ENCODE measurements around the gene EGFL6. TPM values are rescaled to one million over a fixed set of nuclear protein-coding genes. Genes with fewer than 3 reads are reported as not detected.
"Not testable (repeated sequence)": the region's sequence is repeated elsewhere in the genome, so short reads cannot be mapped to it uniquely, and the experiment has no call there.

The EGFL6 gene
- total RNA-seq, 1 experiment from 2014 or later = not detected

DNA sequence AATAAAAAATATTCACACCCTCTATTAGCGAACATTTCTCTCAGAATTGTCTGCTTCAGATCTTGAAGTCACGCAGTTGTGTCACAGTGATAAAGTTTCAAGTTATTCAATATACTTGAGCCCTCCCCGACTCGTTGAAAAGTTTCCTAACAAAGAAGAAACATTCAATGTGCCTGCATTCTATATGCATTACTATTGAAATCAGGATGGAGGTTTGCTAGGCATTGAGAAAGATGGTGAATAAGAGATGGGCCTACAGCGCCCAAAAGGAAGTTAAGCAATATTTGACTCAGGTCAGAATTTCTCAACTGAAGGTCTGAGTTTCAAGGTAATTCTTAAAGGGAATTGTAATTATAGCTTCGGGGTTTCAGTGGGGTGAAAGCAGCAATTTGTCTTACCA lies 89.7 kb downstream of the EGFL6 start:
- Histone ChIP-seq H3K9me2 (replicated peaks; ENCODE audit: insufficient read depth, low read length) (no peaks in the 10 kb centered on the region), H3K79me2 (ENCODE audit: low read length) (peaks cover 15% of the 10 kb centered on the region), H3K4me1 (ENCODE audit: low read length) (peaks cover 25% of the 10 kb centered on the region), H2AFZ (ENCODE audit: low read length) (peak overlapping the region; percentile 66), H3K4me3 (ENCODE audit: low read length) (peak overlapping the region; percentile 8; the same call in 1 of the 2 replicates), H3K27me3 (ENCODE audit: low read length) (no peaks in the 10 kb centered on the region), H3K36me3 (ENCODE audit: insufficient read depth, low read length) (peaks cover 19% of the 10 kb centered on the region), H4K20me1 (ENCODE audit: insufficient read depth, low read depth, low read length) (no peaks in the 10 kb centered on the region), H3K4me2 (ENCODE audit: low read depth, low read length, poor library complexity, severe bottlenecking) (peak overlapping the region; percentile 67), H3K27ac (ENCODE audit: low read length) (peak overlapping the region; percentile 72), H3K9me3 (ENCODE audit: low read length) (no peaks in the 10 kb centered on the region), H3K9ac (ENCODE audit: low read length) (peak overlapping the region; percentile 40)
- peak; percentile 59 for DNase-seq

DNA sequence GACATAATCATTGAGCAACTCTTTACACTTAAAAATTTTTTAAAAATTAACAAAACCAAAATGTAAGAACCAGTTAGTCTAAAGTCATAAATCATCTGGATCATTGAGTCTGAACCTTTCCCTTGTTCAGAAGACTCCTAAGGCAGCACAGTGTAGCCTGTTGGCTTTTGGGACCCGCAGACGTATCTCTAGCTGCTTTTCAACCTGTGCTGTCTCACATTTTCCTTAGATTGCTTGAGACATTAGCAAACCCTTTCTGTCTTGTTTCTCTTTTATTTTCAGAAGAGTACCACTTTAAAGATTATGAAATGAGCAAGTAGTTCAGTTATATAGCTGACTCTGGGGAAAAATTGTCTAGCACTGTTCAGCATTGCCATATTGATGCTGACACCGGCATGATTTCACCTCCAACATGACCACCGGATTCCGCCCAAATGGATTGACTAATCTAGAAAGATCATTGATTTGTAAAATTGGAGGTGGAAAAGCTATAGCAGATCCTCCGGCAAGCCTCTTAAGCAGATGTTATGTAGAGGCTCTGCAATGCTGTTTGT lies 92.4 kb downstream of the EGFL6 start:
- Histone ChIP-seq H2AFZ (ENCODE audit: low read length) (no peak overlapping the region), H3K27me3 (ENCODE audit: low read length) (no peaks in the 10 kb centered on the region), H4K20me1 (ENCODE audit: insufficient read depth, low read depth, low read length) (no peaks in the 10 kb centered on the region), H3K79me2 (ENCODE audit: low read length) (no peaks in the 10 kb centered on the region), H3K27ac (ENCODE audit: low read length) (no peak overlapping the region), H3K9me2 (replicated peaks; ENCODE audit: insufficient read depth, low read length) (no peaks in the 10 kb centered on the region), H3K9me3 (ENCODE audit: low read length) (no peaks in the 10 kb centered on the region), H3K9ac (ENCODE audit: low read length) (no peak overlapping the region), H3K4me2 (ENCODE audit: low read depth, low read length, poor library complexity, severe bottlenecking) (no peak overlapping the region), H3K36me3 (ENCODE audit: insufficient read depth, low read length) (peaks cover 19% of the 10 kb centered on the region), H3K4me1 (ENCODE audit: low read length) (peaks cover 17% of the 10 kb centered on the region), H3K4me3 (ENCODE audit: low read length) (no peak overlapping the region)
- no peak for DNase-seq

- Histone ChIP-seq H3K9me3 (ENCODE audit: low read length) (no peaks in the 10 kb centered on the region), H3K4me3 (ENCODE audit: low read length) (no peak overlapping the region)
Measured at GRCh38 chrX:13662355-13662791, 93.0 kb downstream of the EGFL6 start.

GRCh38 chrX:13664020-13664419 lies 94.6 kb downstream of the EGFL6 start:
- Histone ChIP-seq H2AFZ (ENCODE audit: low read length) (no peak overlapping the region), H3K4me3 (ENCODE audit: low read length) (no peak overlapping the region), H3K4me2 (ENCODE audit: low read depth, low read length, poor library complexity, severe bottlenecking) (no peak overlapping the region), H3K9me2 (replicated peaks; ENCODE audit: insufficient read depth, low read length) (no peaks in the 10 kb centered on the region), H3K4me1 (ENCODE audit: low read length) (peaks cover 35% of the 10 kb centered on the region), H3K79me2 (ENCODE audit: low read length) (no peaks in the 10 kb centered on the region), H4K20me1 (ENCODE audit: insufficient read depth, low read depth, low read length) (no peaks in the 10 kb centered on the region), H3K36me3 (ENCODE audit: insufficient read depth, low read length) (peaks cover 19% of the 10 kb centered on the region), H3K27ac (ENCODE audit: low read length) (no peak overlapping the region), H3K9me3 (ENCODE audit: low read length) (no peaks in the 10 kb centered on the region), H3K9ac (ENCODE audit: low read length) (no peak overlapping the region), H3K27me3 (ENCODE audit: low read length) (no peaks in the 10 kb centered on the region)
- DNase-seq = no peak

More at GRCh38 chrX:13662355-13662791, 93.0 kb downstream of the EGFL6 start:
- Histone ChIP-seq H3K9ac (ENCODE audit: low read length) (no peak overlapping the region), H3K27ac (ENCODE audit: low read length) (no peak overlapping the region), H3K79me2 (ENCODE audit: low read length) (no peaks in the 10 kb centered on the region), H3K36me3 (ENCODE audit: insufficient read depth, low read length) (peaks cover 19% of the 10 kb centered on the region), H2AFZ (ENCODE audit: low read length) (no peak overlapping the region), H3K9me2 (replicated peaks; ENCODE audit: insufficient read depth, low read length) (no peaks in the 10 kb centered on the region), H3K4me1 (ENCODE audit: low read length) (peaks cover 23% of the 10 kb centered on the region), H4K20me1 (ENCODE audit: insufficient read depth, low read depth, low read length) (no peaks in the 10 kb centered on the region), H3K27me3 (ENCODE audit: low read length) (no peaks in the 10 kb centered on the region), H3K4me2 (ENCODE audit: low read depth, low read length, poor library complexity, severe bottlenecking) (no peak overlapping the region)
- no peak for DNase-seq

GRCh38 chrX:13666836-13667235 lies 97.4 kb downstream of the EGFL6 start:
- H3K9me2 ChIP-seq (replicated peaks; ENCODE audit: insufficient read depth, low read length) = no peaks in the 10 kb centered on the region
- no peaks in the 10 kb centered on the region for H3K79me2 ChIP-seq (ENCODE audit: low read length)
- no peak overlapping the region for H2AFZ ChIP-seq (ENCODE audit: low read length)
- DNase-seq = peak; percentile 82
- H3K9me3 ChIP-seq (ENCODE audit: low read length) = no peaks in the 10 kb centered on the region
- H3K4me3 ChIP-seq (ENCODE audit: low read length) = peak overlapping the region; percentile 46
- H3K36me3 ChIP-seq (ENCODE audit: insufficient read depth, low read length) = peaks cover 13% of the 10 kb centered on the region; the same call in 1 of the 2 replicates
- peaks cover 55% of the 10 kb centered on the region for H3K4me1 ChIP-seq (ENCODE audit: low read length)
- H3K9ac ChIP-seq (ENCODE audit: low read length) = peak overlapping the region; percentile 63
- H3K27ac ChIP-seq (ENCODE audit: low read length) = peak overlapping the region; percentile 92
- H3K27me3 ChIP-seq (ENCODE audit: low read length) = no peaks in the 10 kb centered on the region
- H4K20me1 ChIP-seq (ENCODE audit: insufficient read depth, low read depth, low read length) = no peaks in the 10 kb centered on the region
- peak overlapping the region; percentile 79 for H3K4me2 ChIP-seq (ENCODE audit: low read depth, low read length, poor library complexity, severe bottlenecking)

DNA sequence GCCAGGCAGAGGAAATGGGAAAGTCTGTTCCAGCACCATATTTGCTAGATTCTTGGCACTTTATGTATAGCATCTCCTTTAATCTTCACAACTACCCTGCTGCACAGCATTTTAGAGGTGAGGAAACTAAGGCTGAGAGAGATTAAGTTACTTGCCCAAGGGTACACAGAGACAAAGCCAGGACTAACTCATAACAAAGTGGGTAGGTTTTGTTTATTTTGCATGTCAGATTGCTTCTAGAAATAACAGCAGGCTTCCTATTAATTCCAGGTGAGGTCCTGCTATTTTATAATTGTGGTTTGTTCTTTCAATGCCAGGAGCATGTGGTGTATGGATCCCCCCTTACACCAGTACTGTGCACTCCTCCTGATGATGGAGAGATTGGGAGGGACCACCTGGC lies 98.5 kb downstream of the EGFL6 start:
- Histone ChIP-seq H3K4me2 (ENCODE audit: low read depth, low read length, poor library complexity, severe bottlenecking) (peak overlapping the region; percentile 79), H3K79me2 (ENCODE audit: low read length) (no peaks in the 10 kb centered on the region)
- no peak for DNase-seq

DNA sequence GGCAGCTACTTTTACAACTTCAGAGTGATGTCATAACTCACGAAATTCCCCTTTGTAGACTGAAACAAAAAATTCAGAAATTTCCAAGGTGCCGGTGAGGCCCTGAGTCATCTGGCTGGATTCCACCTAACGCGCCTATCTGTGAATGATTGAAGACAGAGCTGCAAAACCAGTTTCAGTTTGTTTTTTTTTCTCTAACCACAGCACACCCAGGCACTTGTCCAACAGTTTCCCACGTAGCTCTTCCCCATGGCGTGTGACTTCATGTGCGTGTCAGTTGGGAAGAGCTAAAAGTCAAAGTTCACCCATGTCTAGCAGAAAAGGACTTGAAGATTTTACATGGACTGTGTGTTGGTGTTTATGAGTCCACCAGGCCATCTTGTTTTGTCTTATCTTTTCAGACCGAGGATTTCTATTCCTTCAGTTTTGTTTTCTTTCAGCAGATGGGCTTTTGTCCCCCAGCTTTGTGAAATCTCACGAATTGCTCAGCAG lies 99.9 kb downstream of the EGFL6 start:
- H3K9me3 ChIP-seq (ENCODE audit: low read length) = no peaks in the 10 kb centered on the region
- no peaks in the 10 kb centered on the region for H3K27me3 ChIP-seq (ENCODE audit: low read length)
- H3K79me2 ChIP-seq (ENCODE audit: low read length) = no peaks in the 10 kb centered on the region
- no peak overlapping the region for H3K9ac ChIP-seq (ENCODE audit: low read length)
- H3K4me1 ChIP-seq (ENCODE audit: low read length) = peaks cover 67% of the 10 kb centered on the region
- no peak for DNase-seq
- no peaks in the 10 kb centered on the region for H4K20me1 ChIP-seq (ENCODE audit: insufficient read depth, low read depth, low read length)
- H3K4me3 ChIP-seq (ENCODE audit: low read length) = 0 out of 2 replicates have a peak overlapping the region, but pooled peaks have one; percentile 10
- peak overlapping the region; percentile 79 for H3K4me2 ChIP-seq (ENCODE audit: low read depth, low read length, poor library complexity, severe bottlenecking)
- H3K36me3 ChIP-seq (ENCODE audit: insufficient read depth, low read length) = no peaks in the 10 kb centered on the region
- H3K27ac ChIP-seq (ENCODE audit: low read length) = peak overlapping the region; percentile 92
- H2AFZ ChIP-seq (ENCODE audit: low read length) = 0 out of 2 replicates have a peak overlapping the region, but pooled peaks have one; percentile 26
- H3K9me2 ChIP-seq (replicated peaks; ENCODE audit: insufficient read depth, low read length) = no peaks in the 10 kb centered on the region

More for the DNA sequence above, 98.5 kb downstream of the EGFL6 start:
- Histone ChIP-seq H3K36me3 (ENCODE audit: insufficient read depth, low read length) (0 out of 2 replicates have a peak, but pooled peaks cover 9% of the 10 kb centered on the region), H3K4me1 (ENCODE audit: low read length) (peaks cover 66% of the 10 kb centered on the region), H3K27me3 (ENCODE audit: low read length) (no peaks in the 10 kb centered on the region), H3K4me3 (ENCODE audit: low read length) (peak overlapping the region; percentile 46; the same call in 1 of the 2 replicates), H3K9me2 (replicated peaks; ENCODE audit: insufficient read depth, low read length) (no peaks in the 10 kb centered on the region), H3K27ac (ENCODE audit: low read length) (peak overlapping the region; percentile 92), H3K9me3 (ENCODE audit: low read length) (no peaks in the 10 kb centered on the region), H4K20me1 (ENCODE audit: insufficient read depth, low read depth, low read length) (no peaks in the 10 kb centered on the region), H3K9ac (ENCODE audit: low read length) (peak overlapping the region; percentile 63), H2AFZ (ENCODE audit: low read length) (no peak overlapping the region; the same call in 1 of the 2 replicates)

DNA sequence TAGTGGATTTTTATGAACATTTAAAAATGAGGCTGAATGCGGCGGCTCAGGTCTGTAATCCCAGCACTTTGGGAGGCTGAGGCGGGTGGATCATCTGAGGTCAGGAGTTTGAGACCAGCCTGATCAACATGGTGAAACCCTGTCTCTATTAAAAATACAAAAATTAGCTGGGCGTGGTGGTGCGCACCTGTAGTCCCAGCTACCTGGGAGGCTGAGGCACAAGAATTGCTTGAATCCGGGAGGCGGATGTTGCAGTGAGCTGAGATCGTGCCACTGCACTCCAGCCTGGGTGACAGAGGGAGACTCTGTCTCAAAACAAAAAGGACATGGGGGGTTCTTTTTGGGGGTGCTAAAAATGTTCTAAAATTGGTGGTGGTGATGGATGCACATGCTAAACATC lies 100.4 kb downstream of the EGFL6 start:
- not testable (repeated sequence) for H3K79me2 ChIP-seq (ENCODE audit: low read length); H3K4me3 ChIP-seq (ENCODE audit: low read length); H3K9me3 ChIP-seq (ENCODE audit: low read length); H3K4me2 ChIP-seq (ENCODE audit: low read depth, low read length, poor library complexity, severe bottlenecking); H2AFZ ChIP-seq (ENCODE audit: low read length); DNase-seq; H3K27me3 ChIP-seq (ENCODE audit: low read length); H3K9me2 ChIP-seq (replicated peaks; ENCODE audit: insufficient read depth, low read length); H3K36me3 ChIP-seq (ENCODE audit: insufficient read depth, low read length); H4K20me1 ChIP-seq (ENCODE audit: insufficient read depth, low read depth, low read length); H3K9ac ChIP-seq (ENCODE audit: low read length)
- H3K4me1 ChIP-seq (ENCODE audit: low read length) = peaks cover 67% of the 10 kb centered on the region
- H3K27ac ChIP-seq (ENCODE audit: low read length) = peak overlapping the region; percentile 92

Measured in Karpas-422 (cell line).